Measurements from ENCODE around the gene MAP4K2.

The MAP4K2 gene

GRCh38 chr11:64754919-64755662 lies 47.9 kb downstream of the MAP4K2 start:
- no peak for DNase-seq (ENCODE audit: low read depth, low spot score)

GRCh38 chr11:64754124-64754918 lies 48.7 kb downstream of the MAP4K2 start:
- no peak for DNase-seq (ENCODE audit: low read depth, low spot score)

- no peak for DNase-seq (ENCODE audit: low read depth, low spot score)
These were observed 49.5 kb downstream of the MAP4K2 start for GRCh38 chr11:64753380-64754123.

- no peak for DNase-seq (ENCODE audit: low read depth, low spot score)
These were observed 50.0 kb downstream of the MAP4K2 start for GRCh38 chr11:64753019-64753379.

GRCh38 chr11:64752175-64752970 lies 50.6 kb downstream of the MAP4K2 start:
- DNase-seq (ENCODE audit: low read depth, low spot score), result no peak

GRCh38 chr11:64751580-64751979 lies 51.4 kb downstream of the MAP4K2 start:
- no peak for DNase-seq (ENCODE audit: low read depth, low spot score)

- DNase-seq (ENCODE audit: low read depth, low spot score), result no peak
These were observed 51.9 kb downstream of the MAP4K2 start for GRCh38 chr11:64751136-64751535.

GRCh38 chr11:64750361-64751054 lies 52.5 kb downstream of the MAP4K2 start:
- no peak for DNase-seq (ENCODE audit: low read depth, low spot score)

- no peak for DNase-seq (ENCODE audit: low read depth, low spot score)
These were observed 54.9 kb downstream of the MAP4K2 start for GRCh38 chr11:64747961-64748665.

- DNase-seq (ENCODE audit: low read depth, low spot score), result no peak
These were observed 56.5 kb downstream of the MAP4K2 start for GRCh38 chr11:64746486-64746885.

GRCh38 chr11:64745521-64746328 lies 57.3 kb downstream of the MAP4K2 start:
- no peak for DNase-seq (ENCODE audit: low read depth, low spot score)

GRCh38 chr11:64745189-64745520 lies 57.9 kb downstream of the MAP4K2 start:
- no peak for DNase-seq (ENCODE audit: low read depth, low spot score)

GRCh38 chr11:64744544-64745188 lies 58.3 kb downstream of the MAP4K2 start:
- DNase-seq (ENCODE audit: low read depth, low spot score), result no peak

GRCh38 chr11:64743591-64744543 lies 59.1 kb downstream of the MAP4K2 start, which contains the start of gene RASGRP2:
Gene RASGRP2 (minus strand): TSS chr11:64744142. CDS start chr11:64742866, 1,276 bp downstream.
- no peak for DNase-seq (ENCODE audit: low read depth, low spot score)

- no peak for DNase-seq (ENCODE audit: low read depth, low spot score)
These were observed 60.0 kb downstream of the MAP4K2 start for GRCh38 chr11:64742889-64743590.

GRCh38 chr11:64742087-64742888 lies 60.7 kb downstream of the MAP4K2 start:
- DNase-seq (ENCODE audit: low read depth, low spot score), result no peak
